Measurements from ENCODE around the gene UNC79.

UNC79 gene

DNA sequence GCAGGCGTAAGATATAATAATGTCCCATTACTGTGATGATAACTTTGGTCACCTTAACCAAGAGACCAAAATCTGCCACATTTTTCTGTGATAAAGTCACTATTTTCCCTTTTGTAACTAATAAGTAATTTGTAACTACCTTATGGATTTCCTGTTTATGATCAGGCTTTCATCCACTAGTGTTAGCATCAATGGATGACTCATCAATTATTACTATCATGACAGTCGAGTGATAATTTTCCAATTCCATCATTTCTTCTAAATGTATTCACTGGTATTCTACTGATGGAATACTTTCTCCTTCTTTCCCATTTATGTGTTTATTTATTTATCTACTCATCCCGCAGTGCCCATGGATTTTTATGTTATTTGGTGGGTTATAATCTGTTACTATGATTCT lies 148.4 kb downstream of the UNC79 start:
- no peak for ATAC-seq
- TF ChIP-seq ZNF8 (CRISPR knock-in tag; IDR thresholded peaks at IDR 0.05) = no peak
- no peak for TF ChIP-seq ZFP30 (CRISPR knock-in tag; IDR thresholded peaks at IDR 0.05)
- TF ChIP-seq ISL1 (CRISPR knock-in tag; IDR thresholded peaks at IDR 0.05) = no peak
- TF ChIP-seq, protein P1, sequence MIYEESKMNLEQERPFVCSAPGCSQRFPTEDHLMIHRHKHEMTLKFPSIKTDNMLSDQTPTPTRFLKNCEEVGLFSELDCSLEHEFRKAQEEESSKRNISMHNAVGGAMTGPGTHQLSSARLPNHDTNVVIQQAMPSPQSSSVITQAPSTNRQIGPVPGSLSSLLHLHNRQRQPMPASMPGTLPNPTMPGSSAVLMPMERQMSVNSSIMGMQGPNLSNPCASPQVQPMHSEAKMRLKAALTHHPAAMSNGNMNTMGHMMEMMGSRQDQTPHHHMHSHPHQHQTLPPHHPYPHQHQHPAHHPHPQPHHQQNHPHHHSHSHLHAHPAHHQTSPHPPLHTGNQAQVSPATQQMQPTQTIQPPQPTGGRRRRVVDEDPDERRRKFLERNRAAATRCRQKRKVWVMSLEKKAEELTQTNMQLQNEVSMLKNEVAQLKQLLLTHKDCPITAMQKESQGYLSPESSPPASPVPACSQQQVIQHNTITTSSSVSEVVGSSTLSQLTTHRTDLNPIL (CRISPR knock-in tag; IDR thresholded peaks at IDR 0.05; ENCODE audit: low read depth) = no peak
- TF ChIP-seq, protein P2, sequence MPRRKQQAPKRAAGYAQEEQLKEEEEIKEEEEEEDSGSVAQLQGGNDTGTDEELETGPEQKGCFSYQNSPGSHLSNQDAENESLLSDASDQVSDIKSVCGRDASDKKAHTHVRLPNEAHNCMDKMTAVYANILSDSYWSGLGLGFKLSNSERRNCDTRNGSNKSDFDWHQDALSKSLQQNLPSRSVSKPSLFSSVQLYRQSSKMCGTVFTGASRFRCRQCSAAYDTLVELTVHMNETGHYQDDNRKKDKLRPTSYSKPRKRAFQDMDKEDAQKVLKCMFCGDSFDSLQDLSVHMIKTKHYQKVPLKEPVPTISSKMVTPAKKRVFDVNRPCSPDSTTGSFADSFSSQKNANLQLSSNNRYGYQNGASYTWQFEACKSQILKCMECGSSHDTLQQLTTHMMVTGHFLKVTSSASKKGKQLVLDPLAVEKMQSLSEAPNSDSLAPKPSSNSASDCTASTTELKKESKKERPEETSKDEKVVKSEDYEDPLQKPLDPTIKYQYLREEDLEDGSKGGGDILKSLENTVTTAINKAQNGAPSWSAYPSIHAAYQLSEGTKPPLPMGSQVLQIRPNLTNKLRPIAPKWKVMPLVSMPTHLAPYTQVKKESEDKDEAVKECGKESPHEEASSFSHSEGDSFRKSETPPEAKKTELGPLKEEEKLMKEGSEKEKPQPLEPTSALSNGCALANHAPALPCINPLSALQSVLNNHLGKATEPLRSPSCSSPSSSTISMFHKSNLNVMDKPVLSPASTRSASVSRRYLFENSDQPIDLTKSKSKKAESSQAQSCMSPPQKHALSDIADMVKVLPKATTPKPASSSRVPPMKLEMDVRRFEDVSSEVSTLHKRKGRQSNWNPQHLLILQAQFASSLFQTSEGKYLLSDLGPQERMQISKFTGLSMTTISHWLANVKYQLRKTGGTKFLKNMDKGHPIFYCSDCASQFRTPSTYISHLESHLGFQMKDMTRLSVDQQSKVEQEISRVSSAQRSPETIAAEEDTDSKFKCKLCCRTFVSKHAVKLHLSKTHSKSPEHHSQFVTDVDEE (CRISPR knock-in tag; IDR thresholded peaks at IDR 0.05) = no peak
- no peak for TF ChIP-seq GLIS3 (CRISPR knock-in tag; IDR thresholded peaks at IDR 0.05)
- TF ChIP-seq CSDC2 (CRISPR knock-in tag; IDR thresholded peaks at IDR 0.05) = no peak

DNA sequence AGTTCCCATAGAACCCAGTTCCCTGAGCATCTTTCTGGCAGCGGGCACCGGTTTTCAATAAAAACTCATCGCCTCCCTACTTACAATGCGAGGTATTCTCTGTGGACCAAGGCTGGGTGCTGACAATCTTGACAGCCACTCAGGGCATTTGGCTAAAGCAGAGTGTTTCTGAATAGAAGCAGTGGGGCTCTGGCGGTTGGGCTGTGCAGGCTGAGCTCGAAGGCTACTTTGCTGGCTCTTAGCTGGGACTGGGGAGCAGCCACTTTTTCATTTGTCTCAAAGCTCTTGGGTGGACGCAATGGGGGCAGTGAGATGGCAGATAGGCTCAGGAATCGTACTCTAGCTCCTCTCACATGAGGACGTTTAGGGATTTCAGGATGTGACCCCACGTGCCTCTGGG lies 151.8 kb downstream of the UNC79 start:
- TF ChIP-seq SNAI2 (CRISPR knock-in tag; IDR thresholded peaks at IDR 0.05) (no peak), CSDC2 (CRISPR knock-in tag; IDR thresholded peaks at IDR 0.05) (no peak), ZNF70 (CRISPR knock-in tag; IDR thresholded peaks at IDR 0.05) (no peak), TCF4 (CRISPR knock-in tag; IDR thresholded peaks at IDR 0.05; ENCODE audit: borderline replicate concordance) (no peak), ZFP30 (CRISPR knock-in tag; IDR thresholded peaks at IDR 0.05) (no peak), OSR1 (CRISPR knock-in tag; IDR thresholded peaks at IDR 0.05) (no peak), ZNF565 (CRISPR knock-in tag; conservative IDR thresholded peaks at IDR 0.05; ENCODE audit: low read depth) (no peak), ZNF8 (CRISPR knock-in tag; IDR thresholded peaks at IDR 0.05) (no peak), ZC3H10 (CRISPR knock-in tag; IDR thresholded peaks at IDR 0.05) (no peak), GLIS3 (CRISPR knock-in tag; IDR thresholded peaks at IDR 0.05) (no peak), PPARA (CRISPR knock-in tag; IDR thresholded peaks at IDR 0.05; ENCODE audit: borderline replicate concordance) (no peak), ESRRG (CRISPR knock-in tag; IDR thresholded peaks at IDR 0.05) (no peak), ZFP3 (CRISPR knock-in tag; IDR thresholded peaks at IDR 0.05) (no peak), BACH2 (CRISPR knock-in tag; IDR thresholded peaks at IDR 0.05; ENCODE audit: borderline replicate concordance) (no peak)
- TF ChIP-seq, protein P2 (CRISPR knock-in tag; IDR thresholded peaks at IDR 0.05) = no peak
- TF ChIP-seq, protein P3, sequence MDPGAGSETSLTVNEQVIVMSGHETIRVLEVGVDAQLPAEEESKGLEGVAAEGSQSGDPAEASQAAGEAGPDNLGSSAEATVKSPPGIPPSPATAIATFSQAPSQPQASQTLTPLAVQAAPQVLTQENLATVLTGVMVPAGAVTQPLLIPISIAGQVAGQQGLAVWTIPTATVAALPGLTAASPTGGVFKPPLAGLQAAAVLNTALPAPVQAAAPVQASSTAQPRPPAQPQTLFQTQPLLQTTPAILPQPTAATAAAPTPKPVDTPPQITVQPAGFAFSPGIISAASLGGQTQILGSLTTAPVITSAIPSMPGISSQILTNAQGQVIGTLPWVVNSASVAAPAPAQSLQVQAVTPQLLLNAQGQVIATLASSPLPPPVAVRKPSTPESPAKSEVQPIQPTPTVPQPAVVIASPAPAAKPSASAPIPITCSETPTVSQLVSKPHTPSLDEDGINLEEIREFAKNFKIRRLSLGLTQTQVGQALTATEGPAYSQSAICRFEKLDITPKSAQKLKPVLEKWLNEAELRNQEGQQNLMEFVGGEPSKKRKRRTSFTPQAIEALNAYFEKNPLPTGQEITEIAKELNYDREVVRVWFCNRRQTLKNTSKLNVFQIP (CRISPR knock-in tag; IDR thresholded peaks at IDR 0.05; ENCODE audit: borderline replicate concordance, low read depth) = no peak
- TF ChIP-seq, protein P1 (CRISPR knock-in tag; IDR thresholded peaks at IDR 0.05; ENCODE audit: low read depth) = no peak
- TF ChIP-seq, protein P4, sequence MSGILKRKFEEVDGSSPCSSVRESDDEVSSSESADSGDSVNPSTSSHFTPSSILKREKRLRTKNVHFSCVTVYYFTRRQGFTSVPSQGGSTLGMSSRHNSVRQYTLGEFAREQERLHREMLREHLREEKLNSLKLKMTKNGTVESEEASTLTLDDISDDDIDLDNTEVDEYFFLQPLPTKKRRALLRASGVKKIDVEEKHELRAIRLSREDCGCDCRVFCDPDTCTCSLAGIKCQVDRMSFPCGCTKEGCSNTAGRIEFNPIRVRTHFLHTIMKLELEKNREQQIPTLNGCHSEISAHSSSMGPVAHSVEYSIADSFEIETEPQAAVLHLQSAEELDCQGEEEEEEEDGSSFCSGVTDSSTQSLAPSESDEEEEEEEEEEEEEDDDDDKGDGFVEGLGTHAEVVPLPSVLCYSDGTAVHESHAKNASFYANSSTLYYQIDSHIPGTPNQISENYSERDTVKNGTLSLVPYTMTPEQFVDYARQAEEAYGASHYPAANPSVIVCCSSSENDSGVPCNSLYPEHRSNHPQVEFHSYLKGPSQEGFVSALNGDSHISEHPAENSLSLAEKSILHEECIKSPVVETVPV (CRISPR knock-in tag; IDR thresholded peaks at IDR 0.05) = no peak
- TF ChIP-seq, protein P5, sequence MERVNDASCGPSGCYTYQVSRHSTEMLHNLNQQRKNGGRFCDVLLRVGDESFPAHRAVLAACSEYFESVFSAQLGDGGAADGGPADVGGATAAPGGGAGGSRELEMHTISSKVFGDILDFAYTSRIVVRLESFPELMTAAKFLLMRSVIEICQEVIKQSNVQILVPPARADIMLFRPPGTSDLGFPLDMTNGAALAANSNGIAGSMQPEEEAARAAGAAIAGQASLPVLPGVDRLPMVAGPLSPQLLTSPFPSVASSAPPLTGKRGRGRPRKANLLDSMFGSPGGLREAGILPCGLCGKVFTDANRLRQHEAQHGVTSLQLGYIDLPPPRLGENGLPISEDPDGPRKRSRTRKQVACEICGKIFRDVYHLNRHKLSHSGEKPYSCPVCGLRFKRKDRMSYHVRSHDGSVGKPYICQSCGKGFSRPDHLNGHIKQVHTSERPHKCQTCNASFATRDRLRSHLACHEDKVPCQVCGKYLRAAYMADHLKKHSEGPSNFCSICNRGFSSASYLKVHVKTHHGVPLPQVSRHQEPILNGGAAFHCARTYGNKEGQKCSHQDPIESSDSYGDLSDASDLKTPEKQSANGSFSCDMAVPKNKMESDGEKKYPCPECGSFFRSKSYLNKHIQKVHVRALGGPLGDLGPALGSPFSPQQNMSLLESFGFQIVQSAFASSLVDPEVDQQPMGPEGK (CRISPR knock-in tag; IDR thresholded peaks at IDR 0.05; ENCODE audit: borderline replicate concordance) = no peak
- ATAC-seq = no peak
